ENCODE measurements around the gene ACE2. TPM values are rescaled to one million over a fixed set of nuclear protein-coding genes. Genes with fewer than 3 reads are reported as not detected.

ACE2 gene
- total RNA-seq, 1 donor from 2014 or later, result not detected

- H3K4me1 Mint-ChIP-seq (ENCODE audit: low read depth, unreplicated experiment), result no peaks in the 10 kb centered on the region
- no peaks in the 10 kb centered on the region for H3K36me3 Mint-ChIP-seq (ENCODE audit: unreplicated experiment)
- H3K4me3 Mint-ChIP-seq (ENCODE audit: unreplicated experiment), result no peak overlapping the region
- no peaks in the 10 kb centered on the region for H3K9me3 Mint-ChIP-seq (ENCODE audit: unreplicated experiment)
- no peak for DNase-seq
- no peak for TF ChIP-seq CTCF (IDR thresholded peaks at IDR 0.05; ENCODE audit: partially characterized antibody, unreplicated experiment)
- no peaks in the 10 kb centered on the region for H3K27me3 Mint-ChIP-seq (ENCODE audit: unreplicated experiment)
- H3K27ac Mint-ChIP-seq (ENCODE audit: unreplicated experiment), result no peak overlapping the region
Measured at GRCh38 chrX:15617111-15617510, 16.4 kb upstream of the ACE2 start.

- Mint-ChIP-seq H3K36me3 (ENCODE audit: unreplicated experiment) (no peaks in the 10 kb centered on the region), H3K4me3 (ENCODE audit: unreplicated experiment) (no peak overlapping the region), H3K27me3 (ENCODE audit: unreplicated experiment) (no peaks in the 10 kb centered on the region), H3K27ac (ENCODE audit: unreplicated experiment) (no peak overlapping the region), H3K4me1 (ENCODE audit: low read depth, unreplicated experiment) (no peaks in the 10 kb centered on the region), H3K9me3 (ENCODE audit: unreplicated experiment) (no peaks in the 10 kb centered on the region)
- DNase-seq, result no peak
- no peak for TF ChIP-seq CTCF (IDR thresholded peaks at IDR 0.05; ENCODE audit: partially characterized antibody, unreplicated experiment)
Measured at GRCh38 chrX:15616531-15616930, 15.8 kb upstream of the ACE2 start.

- Mint-ChIP-seq H3K27me3 (ENCODE audit: unreplicated experiment) (no peaks in the 10 kb centered on the region), H3K4me3 (ENCODE audit: unreplicated experiment) (no peak overlapping the region), H3K36me3 (ENCODE audit: unreplicated experiment) (no peaks in the 10 kb centered on the region), H3K9me3 (ENCODE audit: unreplicated experiment) (no peaks in the 10 kb centered on the region), H3K4me1 (ENCODE audit: low read depth, unreplicated experiment) (no peaks in the 10 kb centered on the region), H3K27ac (ENCODE audit: unreplicated experiment) (no peak overlapping the region)
- DNase-seq, result no peak
- no peak for TF ChIP-seq CTCF (IDR thresholded peaks at IDR 0.05; ENCODE audit: partially characterized antibody, unreplicated experiment)
Measured at GRCh38 chrX:15607067-15607466, 6.3 kb upstream of the ACE2 start.

- no peaks in the 10 kb centered on the region for H3K27me3 Mint-ChIP-seq (ENCODE audit: unreplicated experiment)
- DNase-seq, result no peak
- H3K4me3 Mint-ChIP-seq (ENCODE audit: unreplicated experiment), result no peak overlapping the region
- no peaks in the 10 kb centered on the region for H3K9me3 Mint-ChIP-seq (ENCODE audit: unreplicated experiment)
- H3K27ac Mint-ChIP-seq (ENCODE audit: unreplicated experiment), result no peak overlapping the region
- no peaks in the 10 kb centered on the region for H3K4me1 Mint-ChIP-seq (ENCODE audit: low read depth, unreplicated experiment)
- TF ChIP-seq CTCF (IDR thresholded peaks at IDR 0.05; ENCODE audit: partially characterized antibody, unreplicated experiment), result no peak
- H3K36me3 Mint-ChIP-seq (ENCODE audit: unreplicated experiment), result no peaks in the 10 kb centered on the region
Measured at GRCh38 chrX:15606136-15606535, 5.4 kb upstream of the ACE2 start.

- no peak overlapping the region for H3K27ac Mint-ChIP-seq (ENCODE audit: unreplicated experiment)
- H3K27me3 Mint-ChIP-seq (ENCODE audit: unreplicated experiment), result no peaks in the 10 kb centered on the region
- no peaks in the 10 kb centered on the region for H3K9me3 Mint-ChIP-seq (ENCODE audit: unreplicated experiment)
- TF ChIP-seq CTCF (IDR thresholded peaks at IDR 0.05; ENCODE audit: partially characterized antibody, unreplicated experiment), result no peak
- no peak overlapping the region for H3K4me3 Mint-ChIP-seq (ENCODE audit: unreplicated experiment)
- no peak for DNase-seq
- H3K4me1 Mint-ChIP-seq (ENCODE audit: low read depth, unreplicated experiment), result no peaks in the 10 kb centered on the region
- no peaks in the 10 kb centered on the region for H3K36me3 Mint-ChIP-seq (ENCODE audit: unreplicated experiment)
Measured at GRCh38 chrX:15605226-15605625, 4.5 kb upstream of the ACE2 start.
